Left lung (tissue), 10 donors: ENCODE data around the gene SLC2A5. TPM values are rescaled to one million over a fixed set of nuclear protein-coding genes. Genes with fewer than 3 reads are reported as not detected.
"Not testable (repeated sequence)": the region's sequence is repeated elsewhere in the genome, so short reads cannot be mapped to it uniquely, and the experiment has no call there.

Experiments
- ATAC-seq: fragments of 200-7000 bp; cut with Tn5 transposase; one replicate; pipeline ENCODE4 v1.9.1; 2020; ENCODE audit warnings: moderate library complexity
- DNase-seq, 4 donors: peaks; one replicate each; pipeline ENCODE4 v3.0.0-alpha.2; 2013 to 2020
- H3K27ac ChIP-seq, 2 donors: fragments of 200-600 bp; sonication (generic) in 1 of 2; one replicate each; pipeline versions ENCODE4 v1.5.0 to v1.8.0; 2020 to 2021
- H3K27me3 ChIP-seq, 2 donors: fragments of 200-600 bp; sonication (generic) in 1 of 2; one replicate each; pipeline versions ENCODE4 v1.5.0 to v1.8.0; 2020 to 2021
- H3K36me3 ChIP-seq, 2 donors: fragments of 200-600 bp; sonication (generic) in 1 of 2; one replicate each; pipeline versions ENCODE4 v1.5.0 to v1.8.0; 2020 to 2021
- H3K4me1 ChIP-seq, 2 donors: fragments of 200-600 bp; one replicate each; pipeline ENCODE4 v1.8.0; 2021
- H3K4me3 ChIP-seq, 2 donors: fragments of 200-600 bp; sonication (generic) in 1 of 2; one replicate each; pipeline versions ENCODE4 v1.5.0 to v1.8.0; 2020 to 2021; ENCODE audit warnings: mild to moderate bottlenecking in 1 of 2
- H3K9me3 ChIP-seq, 2 donors: fragments of 200-600 bp; sonication (generic) in 1 of 2; one replicate each; pipeline versions ENCODE4 v1.5.0 to v1.8.0; 2020 to 2021
- CTCF ChIP-seq, 2 donors: fragments of 200-600 bp; sonication (generic) in 1 of 2; IDR thresholded peaks; one replicate each; pipeline versions ENCODE4 v1.5.0 to v1.8.0; 2021; ENCODE audit warnings: antibody characterized with exemption in 2 of 2
- intact Hi-C, 2 donors: fragments of 100-400 bp; cut with DNase I; formaldehyde crosslinking; loops; one replicate each; pipeline versions ENCODE4 v1.11.2 to v1.14.2; 2022
- polyA plus RNA-seq, 6 donors: library from polyadenylated mRNA; unstranded; fragments of 120-200 nt; gene quantifications; one replicate each; pipeline ENCODE4 v1.2.1, GENCODE V29; 2013; ENCODE audit not compliant: insufficient read length in 6 of 6
- total RNA-seq, 2 donors: library from RNA; stranded (reverse); fragmentation: NEBNext Ultra II Directional; extraction: Animal tissue kit (Norgen Biotek cat#: 25700); gene quantifications; one replicate each; pipeline ENCODE4 v1.2.1, GENCODE V29; 2021
- donor health status: DM: no; HTN: yes; CAD: no.
- donor health status: DM: no; HTN: no; CAD: no.

Gene SLC2A5
- total and polyA plus RNA-seq, 8 donors: 0.52 to 1.6 (median 1.0) TPM

- DNase-seq (no peak), ATAC-seq (no peak)
- no peak overlapping the region for H3K27ac ChIP-seq
- TF ChIP-seq CTCF (IDR thresholded peaks at IDR 0.05): no peak
- H3K27me3 ChIP-seq: peaks cover 0 to 26% of the 10 kb centered on the region in 2 donors
- peaks cover 0 to 12% of the 10 kb centered on the region in 2 donors for H3K9me3 ChIP-seq
- peaks cover 0 to 33% of the 10 kb centered on the region in 2 donors for H3K36me3 ChIP-seq
- no peaks in the 10 kb centered on the region for H3K4me1 ChIP-seq
- intact Hi-C loops: no loop called here
- no peak overlapping the region for H3K4me3 ChIP-seq
Measured at GRCh38 chr1:9037476-9038337, 31.7 kb downstream of the SLC2A5 start.

GRCh38 chr1:9035226-9035625, 34.2 kb downstream of the SLC2A5 start:
- intact Hi-C loops: no loop called here
- Histone ChIP-seq H3K4me3 (no peak overlapping the region), H3K9me3 (peaks cover 0 to 27% of the 10 kb centered on the region in 2 donors), H3K27ac (no peak overlapping the region), H3K4me1 (no peaks in the 10 kb centered on the region), H3K27me3 (peaks cover 0 to 24% of the 10 kb centered on the region in 2 donors), H3K36me3 (peaks cover 0 to 24% of the 10 kb centered on the region in 2 donors)
- DNase-seq (no peak), ATAC-seq (no peak)
- no peak for TF ChIP-seq CTCF (IDR thresholded peaks at IDR 0.05)

GRCh38 chr1:9033363-9033762, 36.1 kb downstream of the SLC2A5 start:
- TF ChIP-seq CTCF (IDR thresholded peaks at IDR 0.05): no peak
- ATAC-seq (no peak), DNase-seq (no peak)
- no peak overlapping the region for H3K4me3 ChIP-seq
- peaks cover 0 to 27% of the 10 kb centered on the region in 2 donors for H3K9me3 ChIP-seq
- no peaks in the 10 kb centered on the region for H3K4me1 ChIP-seq
- H3K27me3 ChIP-seq: peaks cover 0 to 6% of the 10 kb centered on the region in 2 donors
- intact Hi-C loops: no loop called here
- H3K27ac ChIP-seq: no peak overlapping the region
- peaks cover 0 to 8% of the 10 kb centered on the region in 2 donors for H3K36me3 ChIP-seq

- no peak for TF ChIP-seq CTCF (IDR thresholded peaks at IDR 0.05)
- Histone ChIP-seq H3K27ac (no peak overlapping the region), H3K4me1 (no peaks in the 10 kb centered on the region), H3K4me3 (no peak overlapping the region), H3K27me3 (no peaks in the 10 kb centered on the region), H3K9me3 (peaks cover 0 to 27% of the 10 kb centered on the region in 2 donors), H3K36me3 (no peaks in the 10 kb centered on the region)
- no peak for DNase-seq
- no peak for ATAC-seq
- intact Hi-C loops: no loop called here
Measured at GRCh38 chr1:9031484-9032259, 37.8 kb downstream of the SLC2A5 start.

- H3K4me1 ChIP-seq, H3K27ac ChIP-seq, H3K36me3 ChIP-seq, intact Hi-C loops, ATAC-seq, H3K27me3 ChIP-seq, H3K4me3 ChIP-seq, DNase-seq: not testable (repeated sequence)
- H3K9me3 ChIP-seq: peaks cover 0 to 27% of the 10 kb centered on the region in 2 donors
Measured at GRCh38 chr1:9031077-9031476, 38.4 kb downstream of the SLC2A5 start.
